Stomach (tissue), 9 donors: ENCODE data around the gene KCNQ1. TPM values are rescaled to one million over a fixed set of nuclear protein-coding genes. Genes with fewer than 3 reads are reported as not detected.

Experiments used
- DNase-seq, 2 donors: peaks; one replicate each; pipeline versions ENCODE4 v3.0.0 to v3.0.0-alpha.2; 2013 to 2019
- H3K27ac ChIP-seq, 5 donors: fragments of 200-600 bp in 4 of 5; sonication (generic) in 4 of 5; one replicate each; pipeline ENCODE4 v1.5.1; 2013 to 2019; ENCODE audit warnings: mild to moderate bottlenecking in 1 of 5, moderate library complexity in 1 of 5
- H3K27me3 ChIP-seq, 3 donors: fragments of 200-600 bp; sonication (generic); one replicate each; pipeline ENCODE4 v1.5.1; 2017 to 2019; ENCODE audit warnings: mixed run types in 1 of 3
- H3K36me3 ChIP-seq, 4 donors: fragments of 200-600 bp; sonication (generic); 1 replicate in 3 of 4; 2 replicates in 1 of 4; pipeline ENCODE4 v1.5.1; 2016 to 2019
- H3K4me1 ChIP-seq, 4 donors: fragments of 200-600 bp; sonication (generic); one replicate each; pipeline ENCODE4 v1.5.1; 2016 to 2019
- H3K4me3 ChIP-seq, 4 donors: fragments of 200-600 bp; sonication (generic) in 3 of 4; one replicate each; pipeline ENCODE4 v1.5.1; 2016 to 2019; ENCODE audit warnings: mild to moderate bottlenecking in 1 of 4
- H3K9me3 ChIP-seq, 4 donors: fragments of 200-600 bp; sonication (generic); one replicate each; pipeline ENCODE4 v1.5.1; 2016 to 2019
- CTCF ChIP-seq, 7 experiments: fragments of 450-650 bp in 4 of 7; fragments of 200-600 bp in 3 of 7; sonication (generic) in 3 of 7; IDR thresholded peaks; one replicate each; pipeline ENCODE4 v1.5.1; 2016 to 2019; ENCODE audit warnings: antibody characterized with exemption in 7 of 7, control low read depth in 2 of 7, mild to moderate bottlenecking in 1 of 7
- EP300 ChIP-seq: sonication (generic); formaldehyde crosslinking; IDR thresholded peaks from one replicate; pipeline ENCODE4 v1.6.1; 2017; ENCODE audit warnings: antibody characterized with exemption
- POLR2A ChIP-seq, 4 donors: fragments of 450-650 bp; IDR thresholded peaks; one replicate each; pipeline ENCODE4 v1.6.1; 2016; ENCODE audit warnings: antibody characterized with exemption in 4 of 4, control low read depth in 2 of 4, mild to moderate bottlenecking in 1 of 4, moderate library complexity in 1 of 4
- POLR2AphosphoS5 ChIP-seq, 3 donors: sonication (generic); formaldehyde crosslinking; IDR thresholded peaks; one replicate each; pipeline ENCODE4 v1.6.1; 2016; ENCODE audit warnings: antibody characterized with exemption in 3 of 3
- WGBS, 5 donors: extraction: QIAGEN DNeasy Blood & Tissue Kit in 3 of 5; methylation state at CpG; one replicate each; pipeline versions ENCODE4 v1.1.5 to v1.1.7; 2013 to 2018; 5-methylcytosine and 5-hydroxymethylcytosine counted together
- intact Hi-C: fragments of 100-400 bp; cut with DNase I; formaldehyde crosslinking; loops from one replicate; pipeline ENCODE4 v1.15.1; 2023; ENCODE audit warnings: low total_unique reads
- polyA plus RNA-seq, 3 donors: library from polyadenylated mRNA; stranded (reverse); fragments of 200-250 nt; gene quantifications; one replicate each; pipeline ENCODE4 v1.2.3, GENCODE V29; 2013
- total RNA-seq, 5 donors: library from RNA; depleted of rRNA; stranded (reverse); fragments of >200 nt; gene quantifications; one replicate each; pipeline versions ENCODE4 v1.1.0 to v1.2.3, GENCODE V29; 2014 to 2016
- donor health status: healthy with polysubstance abuse.
- donor health status: Bipolar disorder and iron deficiency.
- donor health status: healthy.

KCNQ1 gene
- total and polyA plus RNA-seq, 8 donors: 12.1 to 155 (median 49.0) TPM

- Histone ChIP-seq H3K4me3 (no peak overlapping the region), H3K27me3 (no peaks in the 10 kb centered on the region), H3K9me3 (no peaks in the 10 kb centered on the region), H3K4me1 (peaks cover 0 to 3% (median 1%) of the 10 kb centered on the region in 4 donors), H3K36me3 (peaks cover 0 to 3% (median 1%) of the 10 kb centered on the region in 4 donors), H3K27ac (no peak overlapping the region)
- 81 to 91% (median 88%) methylated on average over 14 to 16 of the region's 16 CpGs for WGBS, 5 donors
- TF ChIP-seq POLR2AphosphoS5 (IDR thresholded peaks at IDR 0.05): no peak
- no peak for TF ChIP-seq CTCF (IDR thresholded peaks at IDR 0.05)
- no peak for TF ChIP-seq EP300
- intact Hi-C loops: no loop called here
- DNase-seq: no peak
These were observed 398.1 kb downstream of the KCNQ1 start for GRCh38 chr11:2842876-2843275.

- TF ChIP-seq CTCF (IDR thresholded peaks at IDR 0.05) (no peak), POLR2A (IDR thresholded peaks at IDR 0.05) (no peak), EP300 (no peak), POLR2AphosphoS5 (IDR thresholded peaks at IDR 0.05) (no peak)
- Histone ChIP-seq H3K4me1 (no peaks in the 10 kb centered on the region), H3K27me3 (no peaks in the 10 kb centered on the region), H3K36me3 (peaks cover 0 to 10% (median 5%) of the 10 kb centered on the region in 4 donors), H3K4me3 (no peak overlapping the region), H3K27ac (no peak overlapping the region), H3K9me3 (no peaks in the 10 kb centered on the region)
- DNase-seq: no peak
- WGBS, 5 donors: 73 to 88% (median 74%) methylated on average over 14 of the region's 14 CpGs
- intact Hi-C loops: no loop called here
These were observed 398.7 kb downstream of the KCNQ1 start for GRCh38 chr11:2843551-2843950.

- Histone ChIP-seq H3K9me3 (no peaks in the 10 kb centered on the region), H3K27me3 (no peaks in the 10 kb centered on the region), H3K4me1 (no peaks in the 10 kb centered on the region), H3K36me3 (peaks cover 0 to 10% (median 5%) of the 10 kb centered on the region in 4 donors), H3K27ac (no peak overlapping the region), H3K4me3 (no peak overlapping the region)
- TF ChIP-seq CTCF (IDR thresholded peaks at IDR 0.05) (no peak), POLR2AphosphoS5 (IDR thresholded peaks at IDR 0.05) (no peak), EP300 (no peak), POLR2A (IDR thresholded peaks at IDR 0.05) (no peak)
- intact Hi-C loops: no loop called here
- DNase-seq: no peak
- 79 to 88% (median 85%) methylated on average over 15 to 19 of the region's 19 CpGs for WGBS, 5 donors
These were observed 399.5 kb downstream of the KCNQ1 start for GRCh38 chr11:2844116-2844842.

- Histone ChIP-seq H3K4me3 (no peak overlapping the region), H3K4me1 (no peaks in the 10 kb centered on the region), H3K36me3 (peaks cover 0 to 10% (median 5%) of the 10 kb centered on the region in 4 donors), H3K9me3 (no peaks in the 10 kb centered on the region), H3K27me3 (no peaks in the 10 kb centered on the region), H3K27ac (no peak overlapping the region)
- WGBS, 5 donors: 83 to 88% (median 85%) methylated on average over 10 to 12 of the region's 12 CpGs
- DNase-seq: no peak
- intact Hi-C loops: no loop called here
- no peak for TF ChIP-seq CTCF (IDR thresholded peaks at IDR 0.05)
- no peak for TF ChIP-seq POLR2A (IDR thresholded peaks at IDR 0.05)
- no peak for TF ChIP-seq POLR2AphosphoS5 (IDR thresholded peaks at IDR 0.05)
- TF ChIP-seq EP300: no peak
These were observed 400.2 kb downstream of the KCNQ1 start for GRCh38 chr11:2844996-2845395.
